OCI-LY7 (cell line): ENCODE results near the gene NEK9. TPM values are rescaled to one million over a fixed set of nuclear protein-coding genes. Genes with fewer than 3 reads are reported as not detected.

Experiments used
- BruUV-seq: library from RNA; stranded (reverse); fragments of 400-500 nt; replicated peaks from 2 replicates; lab custom pipeline; 2021; lab: Mats Ljungman, UMichigan
- CTCF ChIA-PET: fragments of 300-600 bp; sonication (Branson Sonifier 250); formaldehyde crosslinking; loops from one replicate; lab custom pipeline; 2022; ENCODE audit warnings: antibody characterized with exemption; ENCODE audit not compliant: unreplicated experiment; lab: Charles Lee
- POLR2A ChIA-PET: fragments of 300-600 bp; sonication (Branson Sonifier 250); formaldehyde crosslinking; loops from one replicate; lab custom pipeline; 2022; ENCODE audit warnings: antibody characterized with exemption; lab: Charles Lee
- DNase-seq: peaks from one replicate; pipeline ENCODE4 v3.0.0-alpha.2; 2015; ENCODE audit warnings: low spot score
- H2AFZ ChIP-seq: fragments of 200-600 bp; sonication (generic), shearing (Covaris generic); 2 replicates; pipeline ENCODE4 v1.6.1; 2014; ENCODE audit warnings: mild to moderate bottlenecking, antibody characterized with exemption, low read length, moderate library complexity
- H3K27ac ChIP-seq: fragments of 200-600 bp; sonication (generic); 2 replicates; pipeline ENCODE4 v1.5.1; 2014; ENCODE audit warnings: mixed run types, low read depth, mild to moderate bottlenecking, moderate library complexity, low read length, inconsistent platforms; ENCODE audit not compliant: poor library complexity, severe bottlenecking
- H3K36me3 ChIP-seq: fragments of 200-600 bp; sonication (generic); 2 replicates; pipeline ENCODE4 v1.6.1; 2014; ENCODE audit warnings: mild to moderate bottlenecking, antibody characterized with exemption, low read length, moderate library complexity, mixed read lengths; ENCODE audit not compliant: insufficient read depth
- H3K4me1 ChIP-seq: fragments of 200-600 bp; sonication (generic); 2 replicates; pipeline ENCODE4 v1.5.1; 2014; ENCODE audit warnings: mild to moderate bottlenecking, low read length; ENCODE audit not compliant: insufficient read depth, poor library complexity, severe bottlenecking
- H3K4me2 ChIP-seq: fragments of 200-600 bp; sonication (generic); 2 replicates; pipeline ENCODE4 v1.6.1; 2014; ENCODE audit warnings: mild to moderate bottlenecking, low read length
- H3K4me3 ChIP-seq: fragments of 200-600 bp; sonication (generic); 2 replicates; pipeline ENCODE4 v1.5.1; 2014; ENCODE audit warnings: mild to moderate bottlenecking, low read depth, low read length; ENCODE audit not compliant: poor library complexity, severe bottlenecking
- H3K79me2 ChIP-seq: fragments of 200-600 bp; sonication (generic); 2 replicates; pipeline ENCODE4 v1.6.1; 2016; ENCODE audit warnings: low read depth, mild to moderate bottlenecking, low read length, moderate library complexity, mixed read lengths; ENCODE audit not compliant: insufficient read depth
- H3K9me2 ChIP-seq: fragments of 200-600 bp; sonication (generic); 2 replicates; pipeline ENCODE4 v1.6.1; 2016; ENCODE audit warnings: mild to moderate bottlenecking, low read length, mixed read lengths; ENCODE audit not compliant: insufficient read depth
- H3K9me3 ChIP-seq: fragments of 200-600 bp; sonication (generic); 2 replicates; pipeline ENCODE4 v1.6.1; 2014; ENCODE audit warnings: mild to moderate bottlenecking, mixed run types, low read length, mixed read lengths
- H4K20me1 ChIP-seq: fragments of 200-600 bp; sonication (generic); 2 replicates; pipeline ENCODE4 v1.6.1; 2014; ENCODE audit warnings: mild to moderate bottlenecking, antibody characterized with exemption, low read length, moderate library complexity, mixed read lengths; ENCODE audit not compliant: insufficient read depth
- CTCF ChIP-seq: fragments of 200-600 bp; sonication (generic); conservative IDR thresholded peaks from 2 replicates; pipeline ENCODE4 v1.5.1; 2014; ENCODE audit warnings: mild to moderate bottlenecking, antibody characterized with exemption, low read length, moderate library complexity, mixed read lengths
- EZH2phosphoT487 ChIP-seq: fragments of 200-600 bp; sonication (generic); IDR thresholded peaks from 2 replicates; pipeline ENCODE4 v1.6.1; 2018; ENCODE audit warnings: low read depth, borderline replicate concordance, mild to moderate bottlenecking, mixed run types, antibody characterized with exemption, low read length, moderate library complexity, mixed read lengths
- intact Hi-C: fragments of 100-400 bp; cut with micrococcal nuclease; formaldehyde crosslinking; loops from one replicate; pipeline ENCODE4 v1.10.0; 2022; ENCODE audit not compliant: unreplicated experiment
- total RNA-seq, 2 experiments: library from RNA; depleted of rRNA in 1 of 2; stranded (reverse); fragments of >200 nt in 1 of 2; shearing (Covaris generic) in 1 of 2; gene quantifications; 2 replicates each; pipeline ENCODE4 v1.2.3, GENCODE V29; 2014 to 2022

The NEK9 gene
- total RNA-seq, 2 experiments from 2014 or later, result 58.3 to 86.4 TPM

GRCh38 chr14:75141062-75141461, 14.2 kb upstream of the NEK9 start:
- peaks cover 53% of the 10 kb centered on the region for H3K36me3 ChIP-seq
- H3K9me2 ChIP-seq, result no peaks in the 10 kb centered on the region
- no peak overlapping the region; the same call in 1 of the 2 replicates for H3K4me2 ChIP-seq
- BruUV-seq, result no TSS peak
- ChIA-PET POLR2A (interaction anchor here (0.6 to 0.8 kb wide), 4 partner anchors 13 to 168 kb away, joined by 3 to 4 read pairs (median 3); no protein-coding TSS in a partner anchor), CTCF (interaction anchor here (0.6 kb wide), 1 partner anchor 154 kb away, joined by 3 read pairs; no protein-coding TSS in a partner anchor)
- DNase-seq, result no peak
- no peak overlapping the region for H3K27ac ChIP-seq
- peaks cover 35% of the 10 kb centered on the region; the same call in 1 of the 2 replicates for H3K79me2 ChIP-seq
- H3K9me3 ChIP-seq, result no peaks in the 10 kb centered on the region
- H3K4me1 ChIP-seq, result peaks cover 33% of the 10 kb centered on the region
- no peak for TF ChIP-seq EZH2phosphoT487
- TF ChIP-seq CTCF, result no peak
- H2AFZ ChIP-seq, result no peak overlapping the region
- H4K20me1 ChIP-seq, result peaks cover 20% of the 10 kb centered on the region
- H3K4me3 ChIP-seq, result no peak overlapping the region
- intact Hi-C loops, result no loop called here

GRCh38 chr14:75140620-75141019, 13.8 kb upstream of the NEK9 start:
- Histone ChIP-seq H3K4me2 (no peak overlapping the region), H2AFZ (no peak overlapping the region), H3K36me3 (peaks cover 55% of the 10 kb centered on the region), H3K27ac (no peak overlapping the region), H3K4me3 (no peak overlapping the region), H3K9me2 (no peaks in the 10 kb centered on the region), H4K20me1 (peaks cover 20% of the 10 kb centered on the region), H3K79me2 (peaks cover 35% of the 10 kb centered on the region; the same call in 1 of the 2 replicates), H3K4me1 (peaks cover 33% of the 10 kb centered on the region), H3K9me3 (no peaks in the 10 kb centered on the region)
- intact Hi-C loops, result no loop called here
- no peak for DNase-seq
- no TSS peak for BruUV-seq
- no peak for TF ChIP-seq CTCF
- TF ChIP-seq EZH2phosphoT487, result no peak
- POLR2A ChIA-PET, result interaction anchor here (0.6 to 0.7 kb wide), 3 partner anchors 12 to 169 kb away, joined by 3 to 4 read pairs (median 3); no protein-coding TSS in a partner anchor
- CTCF ChIA-PET, result interaction anchor here (0.6 kb wide), 1 partner anchor 155 kb away, joined by 3 read pairs; no protein-coding TSS in a partner anchor

DNA sequence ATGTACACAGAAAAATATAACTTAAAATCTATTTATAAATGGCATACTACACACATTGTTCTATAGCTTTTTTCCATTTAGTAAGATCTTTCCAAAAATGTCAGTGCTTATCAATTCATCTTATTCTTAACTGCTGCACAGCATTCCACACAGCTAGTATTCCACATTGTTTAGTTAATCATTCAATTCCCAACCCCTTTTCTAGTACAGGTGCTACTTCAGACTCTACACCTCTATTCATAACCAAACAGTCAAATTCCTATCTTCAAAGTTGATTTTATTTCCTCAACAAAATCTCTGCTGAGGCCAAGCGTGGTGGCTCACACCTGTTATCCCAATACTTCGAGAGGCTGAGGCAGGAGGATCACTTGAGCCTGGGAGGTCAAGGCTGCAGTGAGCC, 12.3 kb upstream of the NEK9 start:
- no peak for TF ChIP-seq EZH2phosphoT487
- TF ChIP-seq CTCF, result no peak
- H3K79me2 ChIP-seq, result peaks cover 35% of the 10 kb centered on the region; the same call in 1 of the 2 replicates
- peaks cover 53% of the 10 kb centered on the region for H3K36me3 ChIP-seq
- POLR2A ChIA-PET, result interaction anchor here (0.6 to 1.7 kb wide), 3 partner anchors 13 to 170 kb away, joined by 3 to 5 read pairs (median 4); no protein-coding TSS in a partner anchor
- no peaks in the 10 kb centered on the region for H3K9me2 ChIP-seq
- no peak overlapping the region for H2AFZ ChIP-seq
- H3K4me1 ChIP-seq, result peaks cover 33% of the 10 kb centered on the region
- peak overlapping the region; percentile 37 for H3K4me3 ChIP-seq
- H3K27ac ChIP-seq, result peak overlapping the region; percentile 51
- peaks cover under 1% of the 10 kb centered on the region; the same call in 1 of the 2 replicates for H3K9me3 ChIP-seq
- CTCF ChIA-PET, result interaction anchor here (1.3 kb wide), 1 partner anchor 159 kb away, joined by 3 read pairs; no protein-coding TSS in a partner anchor
- BruUV-seq, result no TSS peak
- no peak for DNase-seq
- peaks cover 20% of the 10 kb centered on the region for H4K20me1 ChIP-seq
- intact Hi-C loops, result no loop called here
- peak overlapping the region; percentile 55 for H3K4me2 ChIP-seq
